ENCODE measurements around the gene IGFBP3.

IGFBP3 gene

GRCh38 chr7:45891462-45892402, 29.3 kb downstream of the IGFBP3 start:
- no peak for DNase-seq (ENCODE audit: low read depth)

GRCh38 chr7:45890902-45891461, 30.1 kb downstream of the IGFBP3 start:
- no peak for DNase-seq (ENCODE audit: low read depth)

GRCh38 chr7:45890125-45890901, 30.8 kb downstream of the IGFBP3 start:
- DNase-seq (ENCODE audit: low read depth) = no peak

GRCh38 chr7:45889367-45890067, 31.6 kb downstream of the IGFBP3 start:
- DNase-seq (ENCODE audit: low read depth) = no peak

- no peak for DNase-seq (ENCODE audit: low read depth)
Measured at GRCh38 chr7:45888993-45889366, 32.1 kb downstream of the IGFBP3 start.

GRCh38 chr7:45888185-45888992, 32.7 kb downstream of the IGFBP3 start, which contains the start of gene IGFBP1:
Gene IGFBP1 (plus strand): TSS chr7:45888488. CDS start chr7:45888653, 165 bp downstream.
- DNase-seq (ENCODE audit: low read depth) = no peak

GRCh38 chr7:45886931-45887667, 34.0 kb downstream of the IGFBP3 start:
- DNase-seq (ENCODE audit: low read depth) = no peak

GRCh38 chr7:45885264-45885882, 35.7 kb downstream of the IGFBP3 start:
- DNase-seq (ENCODE audit: low read depth) = no peak

- DNase-seq (ENCODE audit: low read depth) = no peak
Measured at GRCh38 chr7:45884136-45884535, 36.9 kb downstream of the IGFBP3 start.

GRCh38 chr7:45882465-45882810, 38.6 kb downstream of the IGFBP3 start:
- DNase-seq (ENCODE audit: low read depth) = no peak

GRCh38 chr7:45881759-45882464, 39.2 kb downstream of the IGFBP3 start:
- DNase-seq (ENCODE audit: low read depth) = peak; percentile 32

- no peak for DNase-seq (ENCODE audit: low read depth)
Measured at GRCh38 chr7:45881280-45881758, 39.8 kb downstream of the IGFBP3 start.

- no peak for DNase-seq (ENCODE audit: low read depth)
Measured at GRCh38 chr7:45880433-45880860, 40.6 kb downstream of the IGFBP3 start.

- no peak for DNase-seq (ENCODE audit: low read depth)
Measured at GRCh38 chr7:45878457-45879144, 42.5 kb downstream of the IGFBP3 start.

GRCh38 chr7:45876519-45876918, 44.6 kb downstream of the IGFBP3 start:
- no peak for DNase-seq (ENCODE audit: low read depth)

- peak; percentile 74 for DNase-seq (ENCODE audit: low read depth)
Measured at GRCh38 chr7:45874408-45875131, 46.5 kb downstream of the IGFBP3 start.

- DNase-seq (ENCODE audit: low read depth) = no peak
Measured at GRCh38 chr7:45873355-45873754, 47.7 kb downstream of the IGFBP3 start.

- no peak for DNase-seq (ENCODE audit: low read depth)
Measured at GRCh38 chr7:45873035-45873354, 48.1 kb downstream of the IGFBP3 start, which contains the start of gene CCDC201. Gene CCDC201 (minus strand): TSS chr7:45873082. CDS start chr7:45873007, 75 bp downstream.

All from non-pigmented ciliary epithelial cell (primary cell).